Panc1 (cell line): Measurements from ENCODE around the gene GREB1L. TPM values are rescaled to one million over a fixed set of nuclear protein-coding genes. Genes with fewer than 3 reads are reported as not detected.
A peak's percentile ranks its signal among the peaks of the same experiment; 100 is the strongest.

Experiments
- ATAC-seq: fragments of 200-7000 bp; cut with Tn5 transposase; 2 replicates; pipeline ENCODE4 v1.9.1; 2020; ENCODE audit warnings: mild to moderate bottlenecking, moderate library complexity
- BruUV-seq: library from RNA; stranded (reverse); fragments of 400-500 nt; replicated peaks from 2 replicates; lab custom pipeline; 2021; lab: Mats Ljungman, UMichigan
- CTCF ChIA-PET: fragments of 300-600 bp; sonication (Branson Sonifier 250); formaldehyde crosslinking; loops from one replicate; lab custom pipeline; 2022; ENCODE audit warnings: antibody characterized with exemption; lab: Charles Lee
- POLR2A ChIA-PET: fragments of 300-600 bp; sonication (Branson Sonifier 250); formaldehyde crosslinking; loops from one replicate; lab custom pipeline; 2022; ENCODE audit warnings: antibody characterized with exemption; lab: Charles Lee
- DNase-seq: peaks from one replicate; pipeline ENCODE4 v3.0.0-alpha.2; 2010; ENCODE audit warnings: low read depth, low spot score
- H3K27ac ChIP-seq: 2 replicates; pipeline ENCODE4 v1.5.1; 2011; ENCODE audit warnings: mild to moderate bottlenecking, low read length, inconsistent platforms
- H3K27me3 ChIP-seq: fragments of 200-500 bp; sonication (Bioruptor generic); 2 replicates; pipeline ENCODE4 v1.6.0; 2014; ENCODE audit warnings: low read length, inconsistent platforms; ENCODE audit not compliant: control insufficient read depth, insufficient read depth
- H3K36me3 ChIP-seq: fragments of 200-500 bp; sonication (Bioruptor generic); 2 replicates; pipeline ENCODE4 v1.5.1; 2014; ENCODE audit warnings: inconsistent platforms, mild to moderate bottlenecking, low read length, moderate library complexity; ENCODE audit not compliant: control insufficient read depth, insufficient read depth
- H3K4me1 ChIP-seq: 2 replicates; pipeline ENCODE4 v1.5.1; 2011; ENCODE audit warnings: inconsistent platforms, mild to moderate bottlenecking, low read length, moderate library complexity; ENCODE audit not compliant: control insufficient read depth, insufficient read depth
- H3K4me3 ChIP-seq, 2 experiments: 2 replicates each; pipeline ENCODE4 v1.5.1; 2011 to 2012; ENCODE audit warnings: low read depth in 2 of 2, low read length in 2 of 2, mild to moderate bottlenecking in 2 of 2, inconsistent platforms in 1 of 2, moderate library complexity in 1 of 2
- H3K9me3 ChIP-seq: fragments of 200-500 bp; sonication (Bioruptor generic); 2 replicates; pipeline ENCODE4 v1.5.1; 2014; ENCODE audit warnings: low read depth, mild to moderate bottlenecking, inconsistent platforms, low read length, moderate library complexity; ENCODE audit not compliant: control insufficient read depth, insufficient read depth
- CTCF ChIP-seq: fragments of 450-650 bp; IDR thresholded peaks from 2 replicates; pipeline ENCODE4 v1.5.1; 2017; ENCODE audit warnings: mild to moderate bottlenecking
- POLR2AphosphoS5 ChIP-seq: IDR thresholded peaks from 2 replicates; pipeline ENCODE4 v1.6.1; 2012; ENCODE audit warnings: mild to moderate bottlenecking, low read depth, low read length, moderate library complexity
- REST ChIP-seq, 2 experiments: IDR thresholded peaks; 2 replicates each; pipeline ENCODE4 v1.6.1; 2011 to 2012; ENCODE audit warnings: low read depth in 2 of 2, control low read depth in 1 of 2, low read length in 1 of 2, mild to moderate bottlenecking in 1 of 2, moderate library complexity in 1 of 2; ENCODE audit not compliant: insufficient read depth in 1 of 2
- SIN3A ChIP-seq: IDR thresholded peaks from 2 replicates; pipeline ENCODE4 v1.6.1; 2012; ENCODE audit warnings: low read depth, mild to moderate bottlenecking, low read length, moderate library complexity, borderline replicate concordance; ENCODE audit not compliant: insufficient read depth
- TCF7L2 ChIP-seq: IDR thresholded peaks from 2 replicates; pipeline ENCODE4 v1.6.1; 2011; ENCODE audit warnings: mild to moderate bottlenecking, low read depth, low read length, inconsistent platforms
- in situ Hi-C: cut with HindIII; loops from 2 replicates; pipeline ENCODE4 v1.10.0; 2016; ENCODE audit warnings: low sequenced_read_pairs, low pct_unique_long_range_greater_than_20kb
- intact Hi-C: fragments of 100-400 bp; cut with micrococcal nuclease; formaldehyde crosslinking; loops from one replicate; pipeline ENCODE4 v1.10.0; 2022; ENCODE audit not compliant: unreplicated experiment
- total RNA-seq: library from RNA; stranded (reverse); gene quantifications from one replicate; pipeline ENCODE4 v1.2.1, GENCODE V29; 2021; ENCODE audit not compliant: unreplicated experiment

GREB1L gene
- total RNA-seq, 1 experiment from 2014 or later: 11.0 TPM

GRCh38 chr18:21330122-21330701 is 88.2 kb downstream of the GREB1L start:
- Histone ChIP-seq H3K9me3 (no peaks in the 10 kb centered on the region), H3K36me3 (no peaks in the 10 kb centered on the region), H3K27me3 (no peaks in the 10 kb centered on the region), H3K4me3 (no peak overlapping the region), H3K27ac (no peak overlapping the region), H3K4me1 (peaks cover 7% of the 10 kb centered on the region; the same call in 1 of the 2 replicates)
- TF ChIP-seq SIN3A (no peak), TCF7L2 (no peak), POLR2AphosphoS5 (no peak), REST (IDR thresholded peaks at IDR 0.05; ENCODE audit: insufficient read depth in 1 of 2, low read depth in 2 of 2, low read length in 1 of 2) (no peak), CTCF (no peak)
- POLR2A ChIA-PET: no interaction called here
- ATAC-seq (peak; percentile 69), DNase-seq (peak; percentile 27)
- in situ Hi-C loops (no loop called here), intact Hi-C loops (no loop called here)
- no TSS peak for BruUV-seq
- CTCF ChIA-PET: no interaction called here

- ATAC-seq (no peak), DNase-seq (no peak)
- no TSS peak for BruUV-seq
- ChIA-PET CTCF (no interaction called here), POLR2A (no interaction called here)
- no peak overlapping the region for H3K4me3 ChIP-seq
- H3K4me1 ChIP-seq: peaks cover 7% of the 10 kb centered on the region; the same call in 1 of the 2 replicates
- H3K36me3 ChIP-seq: no peaks in the 10 kb centered on the region
- no peak overlapping the region for H3K27ac ChIP-seq
- in situ Hi-C loops (no loop called here), intact Hi-C loops (no loop called here)
- no peaks in the 10 kb centered on the region for H3K27me3 ChIP-seq
- no peak for TF ChIP-seq SIN3A
- no peak for TF ChIP-seq REST (IDR thresholded peaks at IDR 0.05; ENCODE audit: insufficient read depth in 1 of 2, low read depth in 2 of 2, low read length in 1 of 2)
- TF ChIP-seq CTCF: no peak
- TF ChIP-seq TCF7L2: no peak
- TF ChIP-seq POLR2AphosphoS5: no peak
- H3K9me3 ChIP-seq: no peaks in the 10 kb centered on the region
Observed at GRCh38 chr18:21331065-21331464, 89.0 kb downstream of the GREB1L start.
